Mesothelial cell of epicardium (in vitro differentiated cells): ENCODE measurements around the gene KCTD19. TPM values are rescaled to one million over a fixed set of nuclear protein-coding genes. Genes with fewer than 3 reads are reported as not detected.
"Not testable (repeated sequence)": the region's sequence is repeated elsewhere in the genome, so short reads cannot be mapped to it uniquely, and the experiment has no call there.

ENCODE experiments used
- DNase-seq, 2 experiments: peaks; one replicate each; pipeline ENCODE4 v3.0.0; 2021; ENCODE audit warnings: low spot score in 2 of 2; ENCODE audit not compliant: unreplicated experiment in 2 of 2
- H3K27ac Mint-ChIP-seq: 2 replicates; pipeline ENCODE4 v1.8.0; 2021; ENCODE audit warnings: mixed read lengths
- H3K27me3 Mint-ChIP-seq: 2 replicates; pipeline ENCODE4 v1.8.0; 2021; ENCODE audit warnings: low read depth, mixed read lengths
- H3K36me3 Mint-ChIP-seq: 2 replicates; pipeline ENCODE4 v1.8.0; 2021; ENCODE audit warnings: mixed read lengths
- H3K4me1 Mint-ChIP-seq: 2 replicates; pipeline ENCODE4 v1.8.0; 2021; ENCODE audit warnings: mixed read lengths
- H3K4me3 Mint-ChIP-seq: 2 replicates; pipeline ENCODE4 v1.8.0; 2021; ENCODE audit warnings: mild to moderate bottlenecking, moderate library complexity, mixed read lengths
- H3K9me3 Mint-ChIP-seq: 2 replicates; pipeline ENCODE4 v1.8.0; 2021; ENCODE audit warnings: mixed read lengths
- CTCF ChIP-seq: fragments of 200-600 bp; sonication (generic); IDR thresholded peaks from one replicate; pipeline ENCODE4 v1.5.0; 2021; ENCODE audit warnings: antibody characterized with exemption; ENCODE audit not compliant: unreplicated experiment
- total RNA-seq: library from RNA; stranded (reverse); gene quantifications from 3 replicates; pipeline ENCODE4 v1.2.1, GENCODE V29; 2021

The KCTD19 gene
- total RNA-seq, 1 donor from 2014 or later: 1.1 TPM

- Mint-ChIP-seq H3K27ac (no peak overlapping the region), H3K27me3 (peaks cover 65% of the 10 kb centered on the region), H3K4me3 (no peak overlapping the region), H3K36me3 (no peaks in the 10 kb centered on the region), H3K4me1 (peaks cover 5% of the 10 kb centered on the region), H3K9me3 (peaks cover 5% of the 10 kb centered on the region)
- no peak for TF ChIP-seq CTCF
- no peak for DNase-seq
These were observed 31.0 kb upstream of the KCTD19 start for GRCh38 chr16:67357561-67357960.

- Mint-ChIP-seq H3K9me3 (peaks cover 5% of the 10 kb centered on the region), H3K27ac (no peak overlapping the region), H3K36me3 (no peaks in the 10 kb centered on the region)
These were observed 29.9 kb upstream of the KCTD19 start for GRCh38 chr16:67356396-67356795.

GRCh38 chr16:67352463-67352862, 25.9 kb upstream of the KCTD19 start:
- H3K27ac Mint-ChIP-seq, H3K4me3 Mint-ChIP-seq, H3K4me1 Mint-ChIP-seq, H3K36me3 Mint-ChIP-seq, DNase-seq, H3K9me3 Mint-ChIP-seq: not testable (repeated sequence)
- peaks cover 53% of the 10 kb centered on the region for H3K27me3 Mint-ChIP-seq

More at GRCh38 chr16:67356396-67356795, 29.9 kb upstream of the KCTD19 start:
- no peak for TF ChIP-seq CTCF
- DNase-seq: no peak
- no peak overlapping the region for H3K4me3 Mint-ChIP-seq
- H3K27me3 Mint-ChIP-seq: peaks cover 68% of the 10 kb centered on the region
- H3K4me1 Mint-ChIP-seq: peaks cover 5% of the 10 kb centered on the region

- DNase-seq: no peak
- Mint-ChIP-seq H3K9me3 (peaks cover 5% of the 10 kb centered on the region), H3K27ac (no peak overlapping the region), H3K27me3 (peaks cover 49% of the 10 kb centered on the region), H3K36me3 (no peaks in the 10 kb centered on the region), H3K4me1 (peaks cover 4% of the 10 kb centered on the region), H3K4me3 (no peak overlapping the region)
- no peak for TF ChIP-seq CTCF
These were observed 23.8 kb upstream of the KCTD19 start for GRCh38 chr16:67350324-67350723.

GRCh38 chr16:67349172-67349571, 22.6 kb upstream of the KCTD19 start:
- Mint-ChIP-seq H3K27me3 (peaks cover 43% of the 10 kb centered on the region), H3K9me3 (no peaks in the 10 kb centered on the region), H3K36me3 (no peaks in the 10 kb centered on the region), H3K4me1 (peaks cover 4% of the 10 kb centered on the region), H3K4me3 (no peak overlapping the region), H3K27ac (no peak overlapping the region)
- TF ChIP-seq CTCF: peak; percentile 62
- no peak for DNase-seq

GRCh38 chr16:67346341-67346740, 19.8 kb upstream of the KCTD19 start:
- Mint-ChIP-seq H3K4me3 (no peak overlapping the region), H3K9me3 (no peaks in the 10 kb centered on the region), H3K27me3 (peaks cover 34% of the 10 kb centered on the region), H3K4me1 (peaks cover 4% of the 10 kb centered on the region), H3K27ac (no peak overlapping the region), H3K36me3 (no peaks in the 10 kb centered on the region)
- DNase-seq: no peak
- no peak for TF ChIP-seq CTCF
